Fibroblast of upper back skin (primary cell): Measurements from ENCODE around the gene ABCC9.
A peak's percentile ranks its signal among the peaks of the same experiment; 100 is the strongest.

ENCODE experiments used
- DNase-seq: peaks from one replicate; pipeline ENCODE4 v3.0.0-alpha.2; 2013

ABCC9 gene

GRCh38 chr12:21771311-21771710 is 169.9 kb downstream of the ABCC9 start:
- peak; percentile 76 for DNase-seq

DNA sequence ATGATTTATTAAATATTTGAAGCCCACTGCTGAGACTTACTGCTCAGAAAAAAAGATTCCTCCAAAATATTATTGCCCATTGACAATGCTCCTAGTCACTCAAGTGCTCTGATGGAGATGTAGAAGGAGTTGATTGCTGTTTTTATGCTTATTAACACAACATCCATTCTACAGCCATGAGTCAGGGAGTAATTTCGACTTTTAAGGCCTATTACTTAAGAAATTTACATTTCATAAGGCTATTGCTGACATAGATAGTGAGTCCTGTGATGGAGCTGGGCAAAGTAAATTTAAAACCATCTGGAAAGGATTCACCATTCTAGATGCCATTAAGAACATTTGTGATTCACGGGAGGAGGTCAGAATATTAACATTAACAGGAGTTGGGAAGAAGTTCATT is 171.9 kb downstream of the ABCC9 start:
- no peak for DNase-seq

- DNase-seq: no peak
Observed at GRCh38 chr12:21766403-21766802, 174.8 kb downstream of the ABCC9 start.

GRCh38 chr12:21764950-21765349 is 176.3 kb downstream of the ABCC9 start:
- DNase-seq: no peak

GRCh38 chr12:21764065-21764464 is 177.2 kb downstream of the ABCC9 start:
- no peak for DNase-seq

- no peak for DNase-seq
Observed at GRCh38 chr12:21763531-21763930, 177.7 kb downstream of the ABCC9 start.

DNA sequence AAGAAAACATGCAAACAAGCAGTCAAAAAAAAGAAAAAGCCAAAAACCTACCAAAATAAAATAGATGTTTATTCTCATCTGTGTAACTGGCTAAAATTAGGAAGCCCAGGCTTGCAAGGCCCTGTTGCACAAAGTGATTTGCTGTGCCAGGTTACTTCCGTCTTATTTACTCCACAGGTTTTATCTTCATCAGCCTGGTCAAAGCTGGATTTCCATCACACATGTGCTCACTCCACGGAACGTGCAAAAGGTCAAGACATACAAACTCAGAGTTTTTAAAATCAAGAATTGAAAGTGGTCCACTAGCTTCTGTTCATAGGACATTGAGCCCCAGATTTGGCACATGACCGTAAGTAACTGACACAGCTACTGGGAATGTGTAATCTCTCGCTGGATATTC is 181.5 kb downstream of the ABCC9 start:
- DNase-seq: no peak

GRCh38 chr12:21757735-21758134 is 183.5 kb downstream of the ABCC9 start:
- no peak for DNase-seq

GRCh38 chr12:21756699-21757098 is 184.5 kb downstream of the ABCC9 start:
- no peak for DNase-seq

DNA sequence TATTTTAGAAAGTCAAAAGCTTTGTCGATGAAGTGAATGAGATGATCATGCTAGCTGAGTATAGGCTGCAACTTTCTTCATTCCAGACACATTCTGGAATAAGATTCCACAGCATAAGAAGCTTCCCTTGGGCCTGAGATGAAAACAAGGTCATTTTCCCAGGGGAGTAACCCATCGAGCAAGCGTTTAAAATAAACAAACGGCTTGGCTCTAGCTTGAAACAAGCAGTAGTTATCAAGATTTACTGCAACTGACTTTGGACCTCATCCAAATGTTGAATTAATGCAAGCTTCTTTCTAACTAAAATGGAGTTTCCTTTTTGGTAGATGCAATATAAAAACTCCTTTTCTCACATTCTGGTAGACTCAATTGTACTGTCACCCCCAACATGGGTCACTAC is 189.7 kb downstream of the ABCC9 start:
- DNase-seq: peak; percentile 55
